ENCODE data around the gene CACNA2D2. TPM values are rescaled to one million over a fixed set of nuclear protein-coding genes. Genes with fewer than 3 reads are reported as not detected.

Gene CACNA2D2
- total and polyA plus RNA-seq, 9 donors = 0.95 to 8.6 (median 3.8) TPM

GRCh38 chr3:50525191-50525910, 21.9 kb upstream of the CACNA2D2 start:
- no peaks in the 10 kb centered on the region for H3K27me3 ChIP-seq
- WGBS, 3 donors = 60 to 71% (median 66%) methylated on average over 8 to 9 of the region's 9 CpGs
- no peak overlapping the region for H3K4me3 ChIP-seq
- DNase-seq = no peak
- no peak for TF ChIP-seq EP300 (IDR thresholded peaks at IDR 0.05)
- TF ChIP-seq POLR2A (IDR thresholded peaks at IDR 0.05) = no peak
- no peak for TF ChIP-seq CTCF (IDR thresholded peaks at IDR 0.05)
- no peak overlapping the region for H3K27ac ChIP-seq
- intact Hi-C loops (cut with DNase I) = no loop called here
- H3K36me3 ChIP-seq = no peaks in the 10 kb centered on the region
- no peaks in the 10 kb centered on the region for H3K4me1 ChIP-seq (ENCODE audit: insufficient read depth)
- no peaks in the 10 kb centered on the region for H3K9me3 ChIP-seq

GRCh38 chr3:50524746-50525145, 21.3 kb upstream of the CACNA2D2 start:
- intact Hi-C loops (cut with DNase I) = no loop called here
- 86 to 92% (median 89%) methylated on average over 5 of the region's 5 CpGs for WGBS, 3 donors
- H3K4me3 ChIP-seq = no peak overlapping the region

GRCh38 chr3:50523279-50523811, 19.9 kb upstream of the CACNA2D2 start:
- Histone ChIP-seq H3K9me3 (no peaks in the 10 kb centered on the region), H3K4me3 (no peak overlapping the region), H3K27me3 (no peaks in the 10 kb centered on the region), H3K4me1 (ENCODE audit: insufficient read depth) (no peaks in the 10 kb centered on the region), H3K36me3 (no peaks in the 10 kb centered on the region), H3K27ac (no peak overlapping the region)
- TF ChIP-seq EP300 (IDR thresholded peaks at IDR 0.05) (no peak), CTCF (IDR thresholded peaks at IDR 0.05) (no peak), POLR2A (IDR thresholded peaks at IDR 0.05) (no peak)
- WGBS, 3 donors = 59 to 68% (median 68%) methylated on average over 9 of the region's 9 CpGs
- DNase-seq = no peak
- intact Hi-C loops (cut with DNase I) = no loop called here

More at GRCh38 chr3:50524746-50525145, 21.3 kb upstream of the CACNA2D2 start:
- no peak overlapping the region for H3K27ac ChIP-seq
- DNase-seq = no peak
- TF ChIP-seq EP300 (IDR thresholded peaks at IDR 0.05) = no peak
- no peak for TF ChIP-seq CTCF (IDR thresholded peaks at IDR 0.05)
- no peak for TF ChIP-seq POLR2A (IDR thresholded peaks at IDR 0.05)
- no peaks in the 10 kb centered on the region for H3K4me1 ChIP-seq (ENCODE audit: insufficient read depth)
- H3K9me3 ChIP-seq = no peaks in the 10 kb centered on the region
- H3K27me3 ChIP-seq = no peaks in the 10 kb centered on the region
- no peaks in the 10 kb centered on the region for H3K36me3 ChIP-seq

GRCh38 chr3:50521572-50521971, 18.1 kb upstream of the CACNA2D2 start:
- WGBS, 3 donors = 70 to 75% (median 70%) methylated on average over 5 of the region's 5 CpGs
- TF ChIP-seq POLR2A (IDR thresholded peaks at IDR 0.05) = no peak
- no peak for TF ChIP-seq CTCF (IDR thresholded peaks at IDR 0.05)
- TF ChIP-seq EP300 (IDR thresholded peaks at IDR 0.05) = no peak
- no peak for DNase-seq
- Histone ChIP-seq H3K4me1 (ENCODE audit: insufficient read depth) (no peaks in the 10 kb centered on the region), H3K4me3 (no peak overlapping the region), H3K36me3 (no peaks in the 10 kb centered on the region), H3K27me3 (no peaks in the 10 kb centered on the region), H3K9me3 (no peaks in the 10 kb centered on the region), H3K27ac (no peak overlapping the region)
- intact Hi-C loops (cut with DNase I) = no loop called here
